Glomerular visceral epithelial cell (primary cell): ENCODE measurements around the gene PARD3.
"Not testable (repeated sequence)": the region's sequence is repeated elsewhere in the genome, so short reads cannot be mapped to it uniquely, and the experiment has no call there.

Source experiments
- DNase-seq: peaks from one replicate; pipeline ENCODE4 v3.0.0-alpha.2; 2016; ENCODE audit errors: extremely low spot score

Gene PARD3

GRCh38 chr10:34075254-34075926 lies 739.7 kb downstream of the PARD3 start:
- no peak for DNase-seq

- no peak for DNase-seq
Measured at GRCh38 chr10:34074051-34074450, 741.0 kb downstream of the PARD3 start.

GRCh38 chr10:34067741-34068140 lies 747.4 kb downstream of the PARD3 start:
- DNase-seq = not testable (repeated sequence)

- no peak for DNase-seq
Measured at GRCh38 chr10:34063592-34063991, 751.5 kb downstream of the PARD3 start.

GRCh38 chr10:34061841-34062240 lies 753.3 kb downstream of the PARD3 start:
- no peak for DNase-seq
